Measurements from ENCODE around the gene SUN2.

Gene SUN2

GRCh38 chr22:38730411-38730871, 25.4 kb downstream of the SUN2 start:
- in situ Hi-C loops (cut with MboI; ENCODE audit: low sequenced_read_pairs) = no loop called here
- Histone ChIP-seq H3K4me3 (no peak overlapping the region), H3K27me3 (ENCODE audit: low read depth) (no peaks in the 10 kb centered on the region), H3K4me1 (no peaks in the 10 kb centered on the region), H3K9me3 (no peaks in the 10 kb centered on the region), H3K36me3 (replicated peaks) (peaks cover 89% of the 10 kb centered on the region)
- DNase-seq (ENCODE audit: low spot score in 2 of 2) = no peak

GRCh38 chr22:38729946-38730345, 25.9 kb downstream of the SUN2 start:
- in situ Hi-C loops (cut with MboI; ENCODE audit: low sequenced_read_pairs) = no loop called here

GRCh38 chr22:38728871-38729796, 26.7 kb downstream of the SUN2 start:
- DNase-seq (ENCODE audit: low spot score in 2 of 2) = no peak
- no peaks in the 10 kb centered on the region for H3K27me3 ChIP-seq (ENCODE audit: low read depth)
- in situ Hi-C loops (cut with MboI; ENCODE audit: low sequenced_read_pairs) = no loop called here
- H3K36me3 ChIP-seq (replicated peaks) = peaks cover 89% of the 10 kb centered on the region
- H3K4me1 ChIP-seq = no peaks in the 10 kb centered on the region
- no peaks in the 10 kb centered on the region for H3K9me3 ChIP-seq
- no peak overlapping the region for H3K4me3 ChIP-seq

More at GRCh38 chr22:38729946-38730345, 25.9 kb downstream of the SUN2 start:
- Histone ChIP-seq H3K36me3 (replicated peaks) (peaks cover 89% of the 10 kb centered on the region), H3K9me3 (no peaks in the 10 kb centered on the region), H3K4me3 (no peak overlapping the region), H3K27me3 (ENCODE audit: low read depth) (no peaks in the 10 kb centered on the region), H3K4me1 (no peaks in the 10 kb centered on the region)
- no peak for DNase-seq (ENCODE audit: low spot score in 2 of 2)

- Histone ChIP-seq H3K4me3 (no peak overlapping the region), H3K27me3 (ENCODE audit: low read depth) (no peaks in the 10 kb centered on the region), H3K36me3 (replicated peaks) (peaks cover 88% of the 10 kb centered on the region), H3K9me3 (no peaks in the 10 kb centered on the region), H3K4me1 (no peaks in the 10 kb centered on the region)
- DNase-seq (ENCODE audit: low spot score in 2 of 2) = no peak
- in situ Hi-C loops (cut with MboI; ENCODE audit: low sequenced_read_pairs) = no loop called here
Measured at GRCh38 chr22:38727530-38728451, 28.0 kb downstream of the SUN2 start.

- Histone ChIP-seq H3K27me3 (ENCODE audit: low read depth) (no peaks in the 10 kb centered on the region), H3K4me3 (no peak overlapping the region), H3K36me3 (replicated peaks) (peaks cover 95% of the 10 kb centered on the region), H3K4me1 (no peaks in the 10 kb centered on the region), H3K9me3 (no peaks in the 10 kb centered on the region)
- no peak for DNase-seq (ENCODE audit: low spot score in 2 of 2)
- in situ Hi-C loops (cut with MboI; ENCODE audit: low sequenced_read_pairs) = no loop called here
Measured at GRCh38 chr22:38727123-38727522, 28.7 kb downstream of the SUN2 start.

- H3K9me3 ChIP-seq = no peaks in the 10 kb centered on the region
Measured at GRCh38 chr22:38725900-38726655, 29.7 kb downstream of the SUN2 start.

GRCh38 chr22:38724926-38725571, 30.7 kb downstream of the SUN2 start:
- H3K4me1 ChIP-seq = no peaks in the 10 kb centered on the region
- H3K4me3 ChIP-seq = no peak overlapping the region
- no peaks in the 10 kb centered on the region for H3K9me3 ChIP-seq
- no peaks in the 10 kb centered on the region for H3K27me3 ChIP-seq (ENCODE audit: low read depth)
- H3K36me3 ChIP-seq (replicated peaks) = peaks cover 93% of the 10 kb centered on the region
- in situ Hi-C loops (cut with MboI; ENCODE audit: low sequenced_read_pairs) = no loop called here
- peak; percentile 40 to 45 for DNase-seq (ENCODE audit: low spot score in 2 of 2)

More at GRCh38 chr22:38725900-38726655, 29.7 kb downstream of the SUN2 start:
- Histone ChIP-seq H3K27me3 (ENCODE audit: low read depth) (no peaks in the 10 kb centered on the region), H3K36me3 (replicated peaks) (peaks cover 97% of the 10 kb centered on the region), H3K4me1 (no peaks in the 10 kb centered on the region), H3K4me3 (no peak overlapping the region)
- no peak for DNase-seq (ENCODE audit: low spot score in 2 of 2)
- in situ Hi-C loops (cut with MboI; ENCODE audit: low sequenced_read_pairs) = no loop called here

- peaks cover 85% of the 10 kb centered on the region for H3K36me3 ChIP-seq (replicated peaks)
- DNase-seq (ENCODE audit: low spot score in 2 of 2) = no peak
- H3K27me3 ChIP-seq (ENCODE audit: low read depth) = no peaks in the 10 kb centered on the region
- H3K4me3 ChIP-seq = no peak overlapping the region
- no peaks in the 10 kb centered on the region for H3K9me3 ChIP-seq
- in situ Hi-C loops (cut with MboI; ENCODE audit: low sequenced_read_pairs) = no loop called here
- H3K4me1 ChIP-seq = no peaks in the 10 kb centered on the region
Measured at GRCh38 chr22:38724176-38724575, 31.6 kb downstream of the SUN2 start.

GRCh38 chr22:38721551-38721950, 34.2 kb downstream of the SUN2 start:
- no peaks in the 10 kb centered on the region for H3K9me3 ChIP-seq

GRCh38 chr22:38720350-38720749, 35.4 kb downstream of the SUN2 start:
- in situ Hi-C loops (cut with MboI; ENCODE audit: low sequenced_read_pairs) = no loop called here

More at GRCh38 chr22:38721551-38721950, 34.2 kb downstream of the SUN2 start:
- in situ Hi-C loops (cut with MboI; ENCODE audit: low sequenced_read_pairs) = no loop called here
- Histone ChIP-seq H3K4me3 (no peak overlapping the region), H3K27me3 (ENCODE audit: low read depth) (no peaks in the 10 kb centered on the region), H3K36me3 (replicated peaks) (peaks cover 82% of the 10 kb centered on the region), H3K4me1 (no peaks in the 10 kb centered on the region)
- no peak for DNase-seq (ENCODE audit: low spot score in 2 of 2)

GRCh38 chr22:38719196-38719595, 36.6 kb downstream of the SUN2 start:
- Histone ChIP-seq H3K36me3 (replicated peaks) (peaks cover 69% of the 10 kb centered on the region), H3K4me1 (no peaks in the 10 kb centered on the region), H3K9me3 (no peaks in the 10 kb centered on the region), H3K4me3 (no peak overlapping the region), H3K27me3 (ENCODE audit: low read depth) (no peaks in the 10 kb centered on the region)
- in situ Hi-C loops (cut with MboI; ENCODE audit: low sequenced_read_pairs) = no loop called here
- DNase-seq (ENCODE audit: low spot score in 2 of 2) = peak in 1 of 2 experiments; percentile 5

More at GRCh38 chr22:38720350-38720749, 35.4 kb downstream of the SUN2 start:
- no peak for DNase-seq (ENCODE audit: low spot score in 2 of 2)
- Histone ChIP-seq H3K4me1 (no peaks in the 10 kb centered on the region), H3K27me3 (ENCODE audit: low read depth) (no peaks in the 10 kb centered on the region), H3K36me3 (replicated peaks) (peaks cover 77% of the 10 kb centered on the region), H3K4me3 (no peak overlapping the region), H3K9me3 (no peaks in the 10 kb centered on the region)

GRCh38 chr22:38718414-38718813, 37.4 kb downstream of the SUN2 start:
- H3K4me1 ChIP-seq = no peaks in the 10 kb centered on the region

GRCh38 chr22:38717244-38717643, 38.6 kb downstream of the SUN2 start:
- in situ Hi-C loops (cut with MboI; ENCODE audit: low sequenced_read_pairs) = no loop called here
- no peak for DNase-seq (ENCODE audit: low spot score in 2 of 2)
- Histone ChIP-seq H3K36me3 (replicated peaks) (peaks cover 57% of the 10 kb centered on the region), H3K9me3 (no peaks in the 10 kb centered on the region), H3K4me1 (no peaks in the 10 kb centered on the region), H3K27me3 (ENCODE audit: low read depth) (no peaks in the 10 kb centered on the region), H3K4me3 (no peak overlapping the region)

More at GRCh38 chr22:38718414-38718813, 37.4 kb downstream of the SUN2 start:
- in situ Hi-C loops (cut with MboI; ENCODE audit: low sequenced_read_pairs) = no loop called here
- Histone ChIP-seq H3K4me3 (no peak overlapping the region), H3K9me3 (no peaks in the 10 kb centered on the region), H3K27me3 (ENCODE audit: low read depth) (no peaks in the 10 kb centered on the region), H3K36me3 (replicated peaks) (peaks cover 61% of the 10 kb centered on the region)
- peak in 1 of 2 experiments; percentile 48 for DNase-seq (ENCODE audit: low spot score in 2 of 2)

Data from HAP-1 (cell line).